HG03342 (cell line): Measurements from ENCODE around the gene C19orf44.
"Not testable (repeated sequence)": the region's sequence is repeated elsewhere in the genome, so short reads cannot be mapped to it uniquely, and the experiment has no call there.

ENCODE experiments used
- ATAC-seq: cut with Tn5 transposase; IDR thresholded peaks from one replicate; pipeline ENCODE4 v1.9.1; 2021; ENCODE audit warnings: mild to moderate bottlenecking, moderate library complexity; ENCODE audit not compliant: unreplicated experiment

C19orf44 gene

DNA sequence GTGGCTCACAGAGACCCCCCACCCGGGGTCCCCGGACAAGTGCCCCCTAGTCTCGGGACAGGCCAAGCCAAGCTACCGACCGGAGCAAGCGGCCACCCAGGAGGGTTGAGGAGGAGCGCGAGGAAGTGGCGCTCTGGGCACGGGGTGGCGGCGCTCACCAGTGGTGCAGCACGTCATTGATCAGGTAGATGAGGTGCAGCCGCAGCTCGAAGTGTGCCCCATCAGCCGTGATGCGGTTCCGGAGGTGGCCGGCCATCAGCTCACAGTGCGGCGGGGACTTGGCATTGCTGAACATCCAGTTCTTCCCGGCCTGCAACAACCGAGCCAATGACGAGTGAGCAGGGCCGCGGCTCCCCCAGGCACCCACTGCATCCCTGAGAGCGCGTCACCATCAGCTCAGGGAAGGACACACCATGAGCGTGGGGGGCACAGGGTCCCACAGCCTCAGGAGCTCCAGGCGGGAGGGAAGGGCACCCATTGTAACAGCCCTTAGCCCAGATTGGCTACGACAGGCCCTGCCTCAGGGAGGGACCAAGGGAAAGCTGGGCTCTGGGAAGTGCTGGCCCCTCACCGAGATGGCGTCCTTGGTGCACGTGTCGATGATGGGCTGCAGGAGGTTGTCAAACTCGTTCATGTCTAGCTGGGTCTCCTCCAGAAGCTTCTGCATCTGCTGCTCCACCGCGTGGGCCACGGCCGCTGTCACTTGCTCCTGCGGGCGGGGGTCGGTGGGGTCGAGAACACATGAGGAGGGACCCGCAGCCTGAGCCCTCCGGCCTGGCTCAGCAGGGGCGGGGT, 36.4 kb downstream of the C19orf44 start:
- no peak for ATAC-seq

DNA sequence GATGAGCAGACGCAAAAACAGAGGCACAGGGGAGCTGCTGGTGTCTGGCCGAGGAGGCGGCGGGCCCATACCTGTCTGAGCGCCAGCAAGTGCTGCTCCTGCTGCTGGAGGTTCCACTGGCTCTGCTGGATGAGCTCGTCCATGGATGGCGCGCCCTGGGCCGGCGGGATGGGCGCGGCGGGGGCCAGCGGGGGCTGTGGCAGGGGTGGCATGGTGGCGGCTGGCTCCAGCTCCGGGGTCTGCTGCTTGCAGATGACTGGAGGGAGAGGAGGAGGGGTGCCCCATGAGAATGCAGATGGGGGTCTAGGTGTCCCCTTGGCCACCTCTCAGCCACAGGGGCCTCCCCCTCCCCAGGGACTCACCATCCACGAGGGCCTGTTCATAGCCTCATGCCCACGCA, 39.2 kb downstream of the C19orf44 start:
- ATAC-seq = no peak

DNA sequence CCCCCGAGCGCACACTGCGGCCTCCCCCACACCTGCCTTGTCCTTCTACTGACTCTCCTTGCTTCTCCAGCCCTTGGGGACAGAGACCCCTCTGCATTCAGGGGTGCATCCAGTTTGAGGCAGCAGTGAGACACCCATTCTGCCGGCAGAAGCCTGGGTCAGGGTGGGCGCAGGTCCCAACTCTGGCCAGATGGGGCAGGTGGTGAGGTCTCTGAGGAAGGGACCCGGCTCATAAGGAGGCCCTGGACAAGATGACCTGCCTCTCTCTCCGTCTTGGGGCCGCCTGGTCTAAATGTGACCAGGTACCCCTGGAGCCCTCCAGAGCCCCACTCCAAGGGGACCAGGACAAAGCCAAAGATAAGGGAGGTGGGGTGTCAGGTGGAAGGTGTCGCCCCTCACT, 39.9 kb downstream of the C19orf44 start:
- ATAC-seq = no peak

DNA sequence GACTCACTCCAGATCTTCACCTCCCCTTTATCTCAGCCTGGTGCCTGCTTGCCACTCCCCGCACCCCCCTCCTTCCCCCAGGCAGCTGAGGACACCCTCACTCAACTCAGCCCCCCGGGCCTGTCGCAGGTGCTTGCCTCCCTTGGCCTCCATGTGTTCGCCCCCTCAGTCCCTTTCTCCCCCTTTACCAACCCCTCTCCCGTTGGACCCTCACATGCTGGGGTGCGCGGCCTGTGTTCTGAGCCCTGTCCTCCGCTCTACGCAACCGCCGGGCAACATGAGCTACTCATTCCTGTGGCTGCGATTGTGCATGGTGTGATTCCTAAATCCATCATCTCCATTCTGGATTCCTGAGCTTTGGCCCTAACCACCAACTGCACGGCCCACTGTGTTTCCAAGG, 40.9 kb downstream of the C19orf44 start:
- no peak for ATAC-seq

DNA sequence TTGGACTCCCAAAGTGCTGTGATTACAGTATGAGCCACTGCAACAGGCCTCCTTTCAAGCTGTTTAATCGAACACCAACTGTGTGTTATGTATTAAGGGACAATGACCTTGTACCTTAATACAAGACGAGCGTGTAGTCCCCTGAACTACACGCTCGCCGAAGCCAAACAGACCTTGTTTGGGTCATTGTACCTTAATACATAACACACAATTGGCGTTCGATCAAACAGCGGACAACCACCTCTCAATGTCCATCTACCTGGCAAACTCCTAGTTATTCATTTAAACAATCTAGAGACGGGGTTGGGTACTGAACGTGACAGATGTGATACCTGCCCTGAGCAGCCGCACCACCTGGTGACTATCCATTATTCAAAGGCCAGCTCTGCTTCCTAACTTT, 44.8 kb downstream of the C19orf44 start:
- no peak for ATAC-seq

DNA sequence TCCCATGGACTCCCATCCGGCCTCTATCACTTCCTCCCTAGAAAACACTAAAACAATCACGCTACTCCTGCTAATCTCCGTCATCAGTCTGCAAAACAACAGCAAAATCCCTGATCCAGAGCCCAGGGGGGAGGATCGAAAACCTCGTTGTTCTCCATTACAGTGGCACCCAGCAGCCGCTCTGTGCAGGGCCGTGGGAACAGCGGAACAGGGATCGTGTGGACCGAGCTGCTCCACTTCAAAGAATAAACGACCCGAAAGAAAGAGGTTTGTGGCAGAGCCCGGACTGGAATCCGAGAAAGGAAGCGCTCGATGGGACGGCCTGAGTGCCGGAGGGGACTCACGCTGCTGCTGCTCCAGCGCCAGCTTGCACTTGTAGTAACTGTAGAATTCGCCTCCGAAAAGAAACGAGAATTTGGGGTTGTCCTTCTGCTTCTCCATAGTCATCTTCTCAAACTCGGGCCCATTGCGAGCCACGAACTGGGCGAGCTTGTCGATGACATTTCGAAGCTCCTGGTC, 45.4 kb downstream of the C19orf44 start:
- peak; percentile 6 for ATAC-seq

DNA sequence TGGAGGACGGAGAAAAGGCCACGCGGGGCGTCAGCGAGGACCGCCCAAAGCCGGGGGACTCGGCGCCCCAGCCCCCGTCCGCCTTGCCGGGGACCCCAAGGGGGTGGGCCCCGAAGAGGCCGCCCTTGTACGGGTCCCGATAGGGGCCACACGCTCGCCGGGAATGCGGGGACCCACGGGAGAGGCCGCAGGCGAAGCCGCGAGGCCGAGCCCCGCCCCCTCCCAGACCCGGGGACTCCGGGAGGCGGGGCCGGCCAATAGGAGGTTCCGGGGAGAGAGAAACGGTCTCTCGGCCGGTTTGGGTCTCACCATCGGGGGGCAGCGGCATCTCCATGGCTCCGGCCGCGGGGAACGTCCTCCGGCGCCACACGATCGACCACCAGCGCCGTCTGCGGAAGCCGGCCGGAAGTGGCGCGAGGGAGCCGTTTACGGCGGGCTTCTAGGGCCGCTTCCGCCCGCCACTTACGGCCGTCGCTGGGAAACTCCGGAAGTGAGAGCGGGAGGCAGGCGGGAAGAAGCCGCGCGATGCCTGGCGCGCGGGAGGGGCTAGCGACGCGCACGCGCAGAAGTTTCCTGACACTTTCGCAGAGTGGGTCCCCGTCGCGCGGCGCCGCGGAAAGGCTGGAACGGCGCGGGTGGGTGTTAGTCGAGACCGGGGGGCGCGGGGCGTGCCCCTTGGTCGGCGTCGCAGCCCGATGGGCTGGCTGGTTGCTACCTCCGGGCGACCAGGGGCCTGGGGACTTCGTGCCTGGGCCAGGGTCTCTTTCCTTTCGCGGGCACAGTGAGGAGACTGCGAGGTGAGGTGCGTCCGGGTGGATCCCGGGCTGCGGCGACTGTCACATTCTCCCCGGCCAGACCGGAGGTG, 46.1 kb downstream of the C19orf44 start, which contains the start of gene CHERP:
TSS of gene CHERP (minus strand) at position 393 of the 865 bp plus-strand sequence. CDS start at position 334, 59 bp downstream.
- ATAC-seq = peak; percentile 68

DNA sequence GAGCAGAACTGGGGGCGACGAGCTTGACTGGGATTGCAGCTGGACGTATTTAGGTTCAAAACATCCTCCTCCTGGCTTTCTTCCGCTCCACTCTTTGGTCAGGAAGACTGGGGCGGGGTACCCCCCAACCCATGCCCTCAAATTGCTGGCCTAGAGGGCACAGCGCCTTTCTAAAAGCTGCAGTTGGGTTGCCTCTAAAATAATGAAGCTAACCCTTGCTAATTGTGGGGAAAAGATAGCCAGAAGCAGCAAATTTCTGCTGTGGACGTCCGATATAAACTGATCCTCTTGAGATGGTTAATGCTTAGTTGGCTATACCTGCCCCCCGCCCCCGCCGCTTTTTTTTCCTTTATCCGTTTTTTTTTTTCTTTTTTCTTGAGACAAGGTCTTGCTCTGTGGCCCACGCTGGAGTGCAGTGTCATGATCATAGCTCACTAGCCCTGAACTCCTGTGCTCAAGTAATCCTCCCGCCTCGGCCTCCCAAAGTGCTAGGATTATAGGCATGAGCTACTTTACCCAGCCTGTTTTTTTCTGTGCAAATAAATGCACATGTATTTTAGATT, 46.8 kb downstream of the C19orf44 start:
- ATAC-seq = no peak

DNA sequence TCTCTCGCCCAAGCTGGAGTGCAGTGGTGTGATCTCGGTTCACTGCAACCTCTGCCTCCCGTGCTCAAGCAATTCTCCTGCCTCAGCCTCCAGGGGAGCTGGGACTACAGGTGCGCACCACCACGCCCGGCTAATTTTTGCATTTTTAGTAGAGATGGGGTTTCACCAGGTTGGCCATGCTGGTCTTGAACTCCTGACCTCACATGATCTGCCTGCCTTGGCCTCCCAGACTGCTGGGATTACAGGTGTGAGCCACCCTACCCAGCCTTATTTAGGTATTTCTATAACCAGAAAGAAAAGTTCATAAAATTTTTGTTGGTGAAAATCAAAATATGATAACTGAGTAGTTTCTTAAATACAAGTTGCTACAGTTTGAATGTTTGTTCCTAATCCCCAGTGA, 47.5 kb downstream of the C19orf44 start:
- not testable (repeated sequence) for ATAC-seq

DNA sequence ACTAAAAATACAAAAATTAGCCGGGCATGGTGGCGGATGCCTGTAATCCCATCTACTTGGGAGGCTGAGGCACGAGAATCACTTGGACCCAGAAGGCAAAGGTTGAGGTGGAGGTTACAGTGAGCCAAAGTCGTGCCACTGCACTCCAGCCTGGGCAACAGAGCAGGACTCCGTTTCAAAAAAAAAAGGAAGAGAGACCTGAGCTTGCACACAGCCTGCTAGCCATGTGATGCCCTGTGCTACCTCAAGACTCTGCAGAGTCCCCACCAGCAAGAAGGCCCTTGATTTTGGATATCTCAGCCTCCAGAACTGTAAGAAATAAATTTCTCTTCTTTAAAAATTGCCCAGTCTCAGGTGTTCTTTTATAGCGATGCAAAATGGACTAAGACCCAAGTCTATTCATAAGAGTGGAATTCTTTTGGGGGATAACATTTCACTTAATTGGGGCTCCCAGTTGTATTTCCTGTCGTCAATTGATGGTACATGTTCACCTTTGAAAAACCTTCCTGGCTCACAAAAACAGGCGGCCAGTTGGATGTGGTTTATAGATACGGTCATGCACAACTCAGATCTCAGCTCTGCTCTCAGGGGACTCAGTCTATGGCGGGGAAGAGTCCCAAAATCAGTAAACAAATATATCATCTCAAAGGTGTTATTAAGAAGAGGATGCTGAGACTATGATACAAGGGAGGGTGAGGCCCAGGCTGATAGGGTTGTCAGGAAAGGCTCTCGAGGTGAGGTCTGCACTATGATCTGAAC, 48.5 kb downstream of the C19orf44 start:
- ATAC-seq = no peak

DNA sequence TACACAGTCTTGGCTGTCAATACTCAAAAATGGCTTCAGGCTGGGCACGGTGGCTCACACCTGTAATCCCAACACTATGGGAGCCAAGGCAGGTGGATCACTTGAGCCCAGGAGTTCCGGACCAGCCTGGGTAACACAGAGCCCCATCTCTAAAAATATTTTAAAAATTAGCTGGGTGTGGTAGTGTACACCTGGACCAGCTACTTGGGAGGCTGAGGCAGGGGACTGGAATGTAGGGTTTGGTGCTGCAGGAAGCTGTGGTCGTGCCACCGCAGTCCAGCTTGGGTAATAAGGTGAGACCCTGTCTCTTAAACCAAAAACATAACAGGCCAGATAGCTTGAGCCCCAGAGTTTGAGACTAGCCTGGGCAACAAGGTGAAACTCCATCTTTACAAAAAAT, 52.8 kb downstream of the C19orf44 start:
- ATAC-seq = no peak

DNA sequence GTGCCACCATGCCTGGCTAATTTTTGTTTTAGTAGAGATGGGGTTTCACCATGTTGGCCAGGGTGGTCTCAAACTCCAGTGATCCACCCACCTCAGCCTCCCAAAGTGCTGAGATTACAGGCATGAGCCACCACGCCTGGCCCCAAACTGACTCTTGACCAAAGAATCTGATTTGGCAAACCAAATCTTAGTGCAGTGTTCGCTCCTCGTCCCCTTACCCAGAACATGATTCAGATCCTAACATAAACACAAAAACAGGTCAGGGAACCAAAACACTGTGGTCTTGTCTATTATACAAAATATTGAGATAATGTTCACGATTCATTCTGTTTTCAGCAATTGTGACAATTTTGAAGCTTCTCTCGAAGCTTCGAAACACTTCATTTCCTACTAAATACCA, 55.7 kb downstream of the C19orf44 start:
- not testable (repeated sequence) for ATAC-seq

DNA sequence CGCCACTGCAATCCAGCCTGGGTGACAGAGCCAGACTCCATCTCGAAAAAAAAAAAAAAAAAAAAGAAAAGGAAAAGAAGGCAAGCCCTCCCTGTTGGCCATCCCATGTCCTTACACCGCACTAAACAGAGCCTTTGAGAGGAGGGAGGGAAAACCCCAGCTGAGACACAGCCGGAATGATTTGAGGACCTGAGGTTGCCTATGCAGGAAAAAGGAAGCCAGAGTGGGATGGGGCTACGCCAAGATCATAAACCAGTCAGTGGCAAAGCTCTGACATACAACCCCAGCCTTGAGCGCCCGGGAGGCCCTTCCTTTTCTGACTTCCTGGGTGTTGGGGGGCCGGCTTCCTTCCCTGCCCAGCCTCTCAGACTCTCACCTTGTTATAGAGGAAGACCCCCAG, 58.6 kb downstream of the C19orf44 start:
- no peak for ATAC-seq

DNA sequence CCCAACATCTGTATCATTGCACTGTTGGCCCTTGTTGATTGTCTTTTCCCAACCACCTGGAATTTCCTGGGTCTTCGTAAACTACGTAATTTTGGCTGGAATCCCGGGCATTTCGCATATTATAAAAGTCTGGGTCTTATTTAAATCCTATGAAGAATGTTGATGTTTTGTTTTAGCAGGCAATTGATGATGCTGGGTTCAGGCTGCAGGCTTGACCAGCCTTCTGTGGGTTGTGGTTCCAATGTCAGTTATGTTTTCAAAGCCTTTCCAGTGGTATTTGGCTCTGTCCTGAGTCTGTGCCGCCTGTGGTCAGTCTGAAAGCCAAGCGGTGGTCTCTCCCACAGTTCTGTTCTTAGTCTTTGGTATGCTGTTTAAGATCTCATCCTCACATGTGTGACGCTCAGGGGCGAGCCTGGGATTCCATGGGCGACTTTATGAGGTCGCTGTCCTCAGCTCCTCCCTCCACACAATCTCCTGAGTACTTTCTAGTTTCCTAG, 63.6 kb downstream of the C19orf44 start:
- no peak for ATAC-seq

DNA sequence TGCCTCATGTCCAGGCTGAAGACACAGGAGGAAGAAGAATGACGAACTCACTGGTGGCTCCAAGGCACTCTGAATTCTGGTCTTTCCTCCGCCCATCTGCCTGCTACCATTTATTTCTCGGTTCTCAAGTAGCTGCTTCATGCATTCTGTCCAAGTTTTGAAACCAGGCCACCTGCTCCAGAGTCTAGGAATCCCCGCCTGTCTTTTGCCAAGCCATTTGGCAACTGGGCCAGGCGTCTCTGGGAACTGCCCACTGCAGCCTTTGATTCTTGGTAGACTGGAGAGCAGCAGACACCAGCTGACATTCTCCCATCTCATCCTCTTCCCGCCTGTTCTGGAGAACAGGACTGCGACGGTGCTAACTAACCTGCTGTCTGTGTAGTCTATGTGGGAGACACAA, 65.2 kb downstream of the C19orf44 start:
- no peak for ATAC-seq

DNA sequence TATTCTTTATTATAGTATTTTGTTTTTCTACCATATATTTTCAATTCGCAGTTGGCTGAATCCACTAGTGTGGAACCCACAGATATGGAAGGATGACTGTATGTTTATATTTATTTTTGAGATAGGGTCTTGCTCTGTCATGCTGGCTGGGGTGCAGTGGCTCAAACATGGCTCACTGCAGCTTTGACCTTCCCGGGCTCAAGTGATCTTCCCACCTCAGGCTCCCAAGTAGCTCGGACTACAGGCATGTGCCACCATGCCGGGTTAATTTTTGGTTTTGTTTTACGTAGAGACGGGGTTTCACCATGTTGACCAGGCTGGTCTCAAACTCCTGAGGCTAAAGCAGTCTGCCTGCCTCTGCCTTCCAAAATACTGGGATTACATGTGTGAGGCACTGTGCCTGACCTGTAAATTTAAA, 66.4 kb downstream of the C19orf44 start:
- no peak for ATAC-seq

DNA sequence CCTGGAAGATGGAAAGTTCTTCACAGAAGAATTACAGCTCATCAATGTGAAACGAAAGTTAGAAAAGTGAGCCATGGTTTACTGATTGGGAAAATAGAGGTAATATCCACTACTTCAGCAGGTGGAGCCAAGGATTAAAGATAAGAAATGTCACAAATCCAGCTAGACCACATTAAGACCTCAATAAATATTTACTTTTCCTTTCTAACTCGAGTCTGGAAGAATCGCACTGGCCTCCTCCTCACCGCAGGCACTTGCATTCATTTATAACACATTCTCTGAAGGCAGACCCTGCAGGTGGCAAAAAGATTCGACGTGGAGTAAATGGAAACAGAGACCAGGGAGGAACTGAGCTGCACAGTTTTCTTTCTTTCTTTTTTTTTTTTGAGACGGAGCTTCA, 68.6 kb downstream of the C19orf44 start:
- no peak for ATAC-seq

DNA sequence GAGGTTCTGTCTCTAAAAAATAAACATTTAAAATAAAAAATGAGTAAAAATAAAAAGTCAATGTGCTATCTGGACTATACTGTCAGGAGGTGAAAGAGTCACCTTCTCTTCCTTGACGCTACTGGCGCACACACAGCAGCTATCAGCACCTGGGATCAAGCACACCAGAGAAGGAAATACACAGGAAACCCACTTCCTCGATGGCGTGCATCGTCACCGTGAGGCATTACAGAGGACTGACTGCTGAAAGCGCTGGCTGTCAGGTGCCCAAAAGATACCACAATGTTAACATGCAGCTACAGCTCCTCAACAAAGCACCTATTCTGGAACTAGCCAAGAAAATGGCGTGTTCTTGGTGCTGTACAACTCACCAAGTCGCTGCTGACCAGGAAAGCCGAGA, 70.0 kb downstream of the C19orf44 start:
- ATAC-seq = no peak

DNA sequence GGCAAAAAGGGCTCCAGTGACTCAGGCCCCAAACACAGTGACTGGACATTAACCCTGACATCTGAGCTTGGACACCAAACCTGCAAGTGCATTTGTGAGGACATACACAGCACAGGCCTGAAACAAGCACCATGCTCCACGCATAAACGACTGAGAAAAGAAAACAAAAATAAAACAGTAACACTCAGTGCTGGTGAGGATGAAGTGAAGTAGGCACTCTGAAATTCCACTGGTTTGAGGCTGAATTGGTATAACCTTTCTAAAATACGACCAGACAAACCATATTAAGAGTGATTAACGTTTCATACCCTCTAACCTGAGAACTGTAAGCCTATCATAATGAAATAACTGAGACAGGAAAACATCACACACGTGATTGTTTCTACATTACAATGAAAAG, 70.5 kb downstream of the C19orf44 start:
- ATAC-seq = no peak

DNA sequence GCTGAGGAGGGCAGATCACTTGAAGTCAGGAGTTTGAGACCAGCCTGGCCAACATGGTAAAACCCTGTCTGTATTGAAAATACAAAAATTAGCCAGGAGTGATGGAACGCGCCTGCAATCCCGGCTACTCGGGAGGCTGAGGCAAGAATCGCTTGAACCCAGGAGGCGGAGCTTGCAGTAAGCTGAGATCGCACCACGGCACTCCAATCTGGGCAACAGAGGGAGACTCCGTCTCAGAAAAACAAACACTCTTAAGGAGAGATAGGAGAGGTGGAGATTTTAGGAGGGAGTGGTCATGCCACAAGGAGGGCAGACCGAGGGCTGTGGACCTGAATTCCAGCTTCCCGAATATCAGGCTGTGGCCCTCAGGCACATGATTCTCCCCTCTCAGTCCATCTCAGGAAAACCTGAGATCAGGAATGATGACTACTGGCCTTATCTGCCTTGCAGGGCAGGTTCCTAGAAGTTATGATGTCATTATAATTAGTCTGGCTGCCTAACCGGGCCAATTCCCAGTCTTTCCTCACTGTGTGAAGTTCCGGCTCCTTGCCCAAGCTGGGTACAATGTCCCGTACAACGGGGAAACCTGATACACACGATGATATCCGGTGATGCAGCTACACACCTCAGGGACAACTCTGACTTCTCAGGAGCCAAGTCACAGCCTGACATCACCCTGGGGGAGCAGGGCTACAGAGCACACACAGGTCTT, 73.6 kb downstream of the C19orf44 start:
- ATAC-seq = no peak
